Peyer's patch (tissue), 4 donors: ENCODE results near the gene PLD5. TPM values are rescaled to one million over a fixed set of nuclear protein-coding genes. Genes with fewer than 3 reads are reported as not detected.

Experiments used
- DNase-seq, 3 donors: peaks; one replicate each; pipeline ENCODE4 v3.0.0-alpha.2; 2017 to 2019
- H3K27ac ChIP-seq, 4 donors: fragments of 200-600 bp; sonication (generic); one replicate each; pipeline ENCODE4 v1.5.1; 2016 to 2019
- H3K27me3 ChIP-seq, 2 donors: fragments of 200-600 bp; sonication (generic); one replicate each; pipeline ENCODE4 v1.5.1; 2019
- H3K36me3 ChIP-seq, 3 donors: fragments of 200-600 bp; sonication (generic); one replicate each; pipeline ENCODE4 v1.5.1; 2016 to 2019
- H3K4me1 ChIP-seq, 4 donors: fragments of 200-600 bp; sonication (generic); one replicate each; pipeline ENCODE4 v1.5.1; 2016 to 2019
- H3K4me3 ChIP-seq, 4 donors: fragments of 200-600 bp; sonication (generic); 1 replicate in 3 of 4; 2 replicates in 1 of 4; pipeline ENCODE4 v1.5.1; 2016 to 2019; ENCODE audit warnings: mild to moderate bottlenecking in 1 of 4
- H3K9me3 ChIP-seq, 4 donors: fragments of 200-600 bp; sonication (generic); one replicate each; pipeline ENCODE4 v1.5.1; 2016 to 2019; ENCODE audit warnings: mild to moderate bottlenecking in 1 of 4
- CTCF ChIP-seq, 6 experiments: fragments of 450-650 bp in 4 of 6; fragments of 200-600 bp in 2 of 6; sonication (generic) in 1 of 6; IDR thresholded peaks; one replicate each; pipeline ENCODE4 v1.5.1; 2017 to 2019; ENCODE audit warnings: antibody characterized with exemption in 6 of 6, mild to moderate bottlenecking in 3 of 6, moderate library complexity in 1 of 6
- POLR2A ChIP-seq, 2 donors: fragments of 450-650 bp; IDR thresholded peaks; one replicate each; pipeline ENCODE4 v1.5.1; 2017; ENCODE audit warnings: antibody characterized with exemption in 2 of 2, mild to moderate bottlenecking in 2 of 2, moderate library complexity in 2 of 2
- total RNA-seq, 4 donors: library from RNA; depleted of rRNA; stranded (reverse); fragments of >200 nt; gene quantifications; one replicate each; pipeline ENCODE4 v1.1.0, GENCODE V29; 2016

The PLD5 gene
- total RNA-seq, 4 donors from 2014 or later: 0.67 TPM; not detected in 3

- Histone ChIP-seq H3K27me3 (no peaks in the 10 kb centered on the region), H3K36me3 (no peaks in the 10 kb centered on the region), H3K27ac (no peak overlapping the region), H3K4me3 (no peak overlapping the region), H3K4me1 (no peaks in the 10 kb centered on the region), H3K9me3 (no peaks in the 10 kb centered on the region)
- no peak for TF ChIP-seq CTCF (IDR thresholded peaks at IDR 0.05)
- no peak for TF ChIP-seq POLR2A (IDR thresholded peaks at IDR 0.05)
- no peak for DNase-seq
Measured at GRCh38 chr1:242556276-242556675, 31.8 kb upstream of the PLD5 start.

- no peaks in the 10 kb centered on the region for H3K4me1 ChIP-seq
- DNase-seq: no peak
- H3K4me3 ChIP-seq: no peak overlapping the region
- no peaks in the 10 kb centered on the region for H3K36me3 ChIP-seq
- no peak overlapping the region for H3K27ac ChIP-seq
- TF ChIP-seq POLR2A (IDR thresholded peaks at IDR 0.05): no peak
- TF ChIP-seq CTCF (IDR thresholded peaks at IDR 0.05): no peak
- no peaks in the 10 kb centered on the region for H3K9me3 ChIP-seq
- H3K27me3 ChIP-seq: no peaks in the 10 kb centered on the region
Measured at GRCh38 chr1:242554577-242554976, 30.1 kb upstream of the PLD5 start.

- Histone ChIP-seq H3K36me3 (no peaks in the 10 kb centered on the region), H3K4me3 (no peak overlapping the region), H3K4me1 (no peaks in the 10 kb centered on the region), H3K9me3 (no peaks in the 10 kb centered on the region), H3K27ac (no peak overlapping the region), H3K27me3 (no peaks in the 10 kb centered on the region)
- DNase-seq: no peak
- TF ChIP-seq POLR2A (IDR thresholded peaks at IDR 0.05) (no peak), CTCF (IDR thresholded peaks at IDR 0.05) (no peak)
Measured at GRCh38 chr1:242546849-242547729, 22.6 kb upstream of the PLD5 start.

- DNase-seq: no peak
- Histone ChIP-seq H3K27me3 (no peaks in the 10 kb centered on the region), H3K36me3 (no peaks in the 10 kb centered on the region), H3K4me1 (no peaks in the 10 kb centered on the region), H3K4me3 (no peak overlapping the region), H3K9me3 (no peaks in the 10 kb centered on the region), H3K27ac (no peak overlapping the region)
- TF ChIP-seq CTCF (IDR thresholded peaks at IDR 0.05) (no peak), POLR2A (IDR thresholded peaks at IDR 0.05) (no peak)
Measured at GRCh38 chr1:242546441-242546840, 21.9 kb upstream of the PLD5 start.

- H3K4me3 ChIP-seq: no peak overlapping the region
- no peaks in the 10 kb centered on the region for H3K9me3 ChIP-seq
- TF ChIP-seq POLR2A (IDR thresholded peaks at IDR 0.05) (no peak), CTCF (IDR thresholded peaks at IDR 0.05) (no peak)
- no peaks in the 10 kb centered on the region for H3K36me3 ChIP-seq
- no peaks in the 10 kb centered on the region for H3K4me1 ChIP-seq
- no peak for DNase-seq
- H3K27me3 ChIP-seq: no peaks in the 10 kb centered on the region
- no peak overlapping the region for H3K27ac ChIP-seq
Measured at GRCh38 chr1:242544071-242544470, 19.6 kb upstream of the PLD5 start.
